ENCODE measurements around the gene AQP6.
A peak's percentile ranks its signal among the peaks of the same experiment; 100 is the strongest.
"Not testable (repeated sequence)": the region's sequence is repeated elsewhere in the genome, so short reads cannot be mapped to it uniquely, and the experiment has no call there.

AQP6 gene

GRCh38 chr12:49973361-49973830 is 649 bp downstream of the AQP6 start:
- no peak for DNase-seq

DNA sequence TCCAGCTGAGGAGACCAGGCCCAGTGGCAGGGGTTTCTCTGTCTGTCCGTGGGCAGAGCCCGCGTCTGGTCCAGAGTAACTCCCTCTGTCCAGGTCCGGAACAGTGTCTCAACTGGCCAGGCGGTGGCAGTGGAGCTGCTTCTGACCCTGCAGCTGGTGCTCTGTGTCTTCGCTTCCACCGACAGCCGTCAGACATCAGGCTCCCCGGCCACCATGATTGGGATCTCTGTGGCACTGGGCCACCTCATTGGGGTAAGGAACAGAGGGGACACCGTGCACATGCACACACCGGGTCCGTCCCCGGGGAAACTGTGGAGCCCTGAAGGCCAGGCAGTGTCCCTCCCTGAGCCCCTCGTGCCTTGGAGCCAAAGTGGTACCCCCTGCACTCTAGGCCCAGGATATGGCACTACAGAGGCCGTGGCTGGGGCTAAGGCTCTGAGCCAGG is 1.5 kb downstream of the AQP6 start:
- no peak for DNase-seq

DNA sequence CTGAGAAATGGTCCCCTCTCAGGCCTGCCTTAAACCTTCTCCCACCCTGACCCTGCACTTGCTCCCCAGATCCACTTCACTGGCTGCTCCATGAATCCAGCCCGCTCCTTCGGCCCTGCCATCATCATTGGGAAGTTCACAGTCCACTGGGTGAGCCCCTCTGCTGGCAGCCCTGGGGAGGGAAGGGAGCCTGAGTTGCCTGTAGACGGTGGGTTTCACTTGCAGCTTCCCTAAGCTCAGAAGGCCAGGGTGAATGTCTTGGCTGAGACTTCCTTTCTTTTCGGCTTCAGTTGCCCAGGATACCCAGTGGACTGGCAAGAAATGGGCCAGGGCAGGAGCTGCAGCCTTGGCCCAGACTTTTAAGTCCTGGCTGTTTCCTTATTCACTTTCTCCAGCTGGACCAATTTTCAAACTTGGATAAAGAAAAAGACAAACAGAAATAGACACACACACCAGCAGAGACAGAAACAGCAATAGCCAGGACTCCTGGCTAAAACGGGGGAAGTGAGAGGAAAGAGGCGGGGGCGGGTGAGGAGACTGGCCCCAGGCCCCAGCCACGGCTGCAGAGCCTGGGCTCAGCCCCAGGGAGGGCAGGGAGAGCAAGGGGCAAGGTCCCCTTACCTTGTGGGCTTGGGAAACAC is 2.0 kb downstream of the AQP6 start:
- DNase-seq, result no peak

DNA sequence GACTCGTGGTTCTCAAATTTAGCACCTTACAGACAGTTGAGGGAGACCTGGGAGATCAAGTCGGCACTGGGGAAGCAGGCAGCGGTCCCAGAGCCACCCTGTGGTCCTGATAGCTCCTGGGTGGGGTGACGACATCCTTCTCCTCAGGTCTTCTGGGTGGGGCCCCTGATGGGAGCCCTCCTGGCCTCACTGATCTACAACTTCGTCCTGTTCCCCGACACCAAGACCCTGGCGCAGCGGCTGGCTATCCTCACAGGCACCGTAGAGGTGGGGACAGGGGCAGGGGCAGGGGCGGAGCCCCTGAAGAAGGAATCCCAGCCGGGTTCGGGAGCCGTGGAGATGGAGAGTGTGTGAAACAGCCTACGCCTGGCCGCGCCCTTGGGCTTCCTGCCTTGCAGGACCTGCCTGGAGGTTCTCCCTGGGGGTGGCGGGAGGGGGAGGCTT is 2.6 kb downstream of the AQP6 start:
- DNase-seq, result no peak

DNA sequence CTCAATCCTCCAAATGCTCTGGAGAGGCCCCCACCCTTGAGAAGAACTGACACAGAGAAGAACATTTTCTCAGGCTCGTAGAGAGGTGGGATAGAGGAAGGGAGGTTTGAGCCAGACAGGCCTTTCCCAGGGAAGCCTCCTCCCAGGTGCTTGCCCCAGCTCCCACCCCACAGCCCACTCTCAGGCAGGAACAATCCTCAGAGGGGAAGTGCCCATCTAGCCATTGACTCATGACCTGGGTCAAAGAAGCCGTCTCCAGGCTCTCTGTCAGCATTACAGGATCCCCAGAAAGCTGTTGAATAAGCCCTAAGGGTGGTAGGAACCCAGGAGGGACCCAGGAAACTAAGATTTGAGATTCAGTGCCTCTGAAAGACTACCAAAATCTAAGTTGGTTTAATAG is 3.8 kb downstream of the AQP6 start:
- no peak for DNase-seq

DNA sequence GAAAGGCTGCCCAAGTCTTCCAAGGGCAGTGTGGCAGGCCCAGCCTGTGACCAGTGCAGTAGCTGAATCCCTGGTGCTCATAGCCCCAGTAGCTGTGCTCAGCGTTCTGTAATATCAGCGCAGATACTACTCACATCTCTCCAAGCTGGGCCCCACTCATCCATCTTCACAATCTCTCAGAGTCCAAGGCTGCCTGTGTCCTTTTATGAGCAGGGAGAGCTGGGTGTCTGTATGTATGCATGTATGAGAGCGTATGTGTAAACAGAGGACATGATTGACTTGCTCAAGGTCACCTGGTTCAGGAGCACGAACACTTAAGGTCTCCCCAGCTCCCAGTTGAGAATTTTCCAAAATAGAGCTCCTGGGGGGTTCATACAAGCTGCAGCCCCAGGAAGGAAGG is 5.4 kb downstream of the AQP6 start:
- DNase-seq, result no peak

DNA sequence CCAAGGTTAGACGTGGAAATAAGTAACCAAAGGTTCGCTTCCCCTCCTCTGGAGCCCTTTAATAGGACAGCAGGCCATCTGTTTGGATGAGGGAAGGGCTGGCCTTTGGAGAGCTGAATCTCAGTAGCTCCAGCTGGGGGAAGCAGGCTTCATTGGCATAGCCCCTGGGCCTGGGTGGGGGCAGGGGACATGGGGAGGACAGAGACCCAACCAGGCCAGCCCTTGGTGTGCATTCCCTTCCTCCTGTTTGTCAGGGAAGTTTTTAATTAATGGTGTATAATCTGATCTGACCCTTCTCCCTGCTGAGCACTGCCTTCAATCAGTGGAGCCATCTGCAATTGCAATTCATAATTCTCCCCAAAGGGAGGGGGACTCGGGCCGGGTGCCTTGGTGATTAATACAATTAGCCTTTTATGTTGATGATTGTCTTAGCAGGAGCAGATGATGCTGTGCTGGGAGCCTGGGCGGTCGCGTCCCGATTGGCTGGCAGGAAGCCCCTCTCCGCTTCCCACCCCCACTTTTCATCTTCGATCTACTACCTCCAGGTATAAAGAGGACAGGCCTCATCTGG is 6.4 kb downstream of the AQP6 start:
- no peak for DNase-seq

DNA sequence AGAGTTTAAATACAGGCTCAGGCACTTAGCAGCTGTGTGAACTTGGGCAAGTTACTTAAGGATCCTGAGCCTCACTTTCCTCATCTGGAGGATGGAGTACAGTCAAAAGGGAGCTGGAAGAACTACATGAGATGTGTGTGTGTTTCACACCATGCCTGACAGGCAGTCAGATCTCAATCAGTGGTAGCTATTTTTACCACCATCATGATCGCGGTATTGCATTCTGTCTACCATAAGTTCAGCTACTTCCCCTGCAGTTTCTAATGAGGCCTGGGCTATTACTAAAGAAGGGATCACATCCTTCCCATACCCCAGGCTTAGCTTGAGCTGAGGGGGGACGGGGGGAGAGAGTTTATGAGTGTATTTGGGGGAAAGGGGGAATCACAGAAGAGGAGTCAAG is 7.0 kb downstream of the AQP6 start:
- DNase-seq, result no peak

GRCh38 chr12:49980501-49981349 is 8.0 kb downstream of the AQP6 start:
- no peak for DNase-seq

- DNase-seq, result no peak
Measured at GRCh38 chr12:49982246-49983087, 9.7 kb downstream of the AQP6 start.

DNA sequence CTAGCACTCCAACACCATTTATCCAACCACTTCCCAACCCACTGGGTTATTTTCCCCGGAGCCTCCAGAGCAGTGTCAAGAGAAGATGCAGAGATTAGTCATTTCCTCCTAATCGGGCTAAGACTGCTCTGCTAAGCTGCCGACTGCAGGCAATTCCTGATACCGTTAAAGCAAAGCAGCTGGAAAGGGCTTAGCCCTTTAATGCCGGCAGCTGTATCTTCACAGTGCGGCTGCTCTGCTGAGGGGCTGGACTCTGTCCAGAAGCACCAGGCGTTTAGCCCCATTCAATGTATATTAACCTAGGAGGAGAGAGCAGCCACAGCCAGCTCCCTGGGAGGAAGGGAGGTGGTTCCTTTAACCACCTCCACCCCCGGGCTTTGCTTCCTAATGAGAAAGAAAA is 11.1 kb downstream of the AQP6 start:
- peak; percentile 54 for DNase-seq

DNA sequence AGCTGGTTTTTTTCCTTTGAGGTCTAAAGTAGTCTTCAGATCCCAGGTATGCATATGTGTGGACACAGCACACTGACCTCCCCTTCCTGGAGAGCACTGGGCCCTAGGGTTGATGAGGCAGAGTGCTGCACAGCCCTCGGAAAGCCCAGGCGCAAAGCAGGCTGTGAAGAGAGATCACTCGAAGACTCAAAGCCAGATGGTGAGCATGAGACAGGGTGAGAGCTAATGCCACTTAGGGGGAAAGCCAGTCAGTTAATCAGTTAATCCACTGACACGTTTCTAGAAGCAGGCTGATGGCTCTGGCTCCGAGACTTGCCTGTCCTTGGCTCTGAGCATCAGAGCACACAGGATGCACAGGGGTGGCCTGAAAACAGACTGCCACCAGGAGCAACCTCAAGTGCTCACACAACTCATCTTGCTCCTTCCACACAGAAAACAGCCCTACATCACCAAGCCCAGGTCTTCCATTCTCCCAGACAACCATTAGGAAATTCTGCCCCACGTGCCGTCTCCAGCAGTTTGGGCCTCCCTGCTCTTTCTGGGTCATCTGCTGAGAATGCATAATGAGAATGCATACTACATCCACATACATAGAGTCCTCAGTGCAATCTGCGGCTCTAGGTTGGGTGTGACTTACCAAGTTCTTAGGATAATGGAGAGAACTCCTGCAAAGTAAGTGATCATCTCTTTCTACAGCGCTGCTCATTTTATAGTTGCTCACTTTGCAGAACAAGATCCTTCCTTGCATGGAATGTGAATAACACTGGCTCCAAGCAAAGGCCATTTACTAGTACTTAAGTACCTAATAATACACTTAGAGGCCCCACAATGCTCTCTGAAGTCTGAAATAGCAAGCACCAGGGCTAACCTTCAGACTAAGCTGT is 12.0 kb downstream of the AQP6 start:
- DNase-seq, result no peak

- no peak for DNase-seq
Measured at GRCh38 chr12:49985981-49986380, 13.2 kb downstream of the AQP6 start.

DNA sequence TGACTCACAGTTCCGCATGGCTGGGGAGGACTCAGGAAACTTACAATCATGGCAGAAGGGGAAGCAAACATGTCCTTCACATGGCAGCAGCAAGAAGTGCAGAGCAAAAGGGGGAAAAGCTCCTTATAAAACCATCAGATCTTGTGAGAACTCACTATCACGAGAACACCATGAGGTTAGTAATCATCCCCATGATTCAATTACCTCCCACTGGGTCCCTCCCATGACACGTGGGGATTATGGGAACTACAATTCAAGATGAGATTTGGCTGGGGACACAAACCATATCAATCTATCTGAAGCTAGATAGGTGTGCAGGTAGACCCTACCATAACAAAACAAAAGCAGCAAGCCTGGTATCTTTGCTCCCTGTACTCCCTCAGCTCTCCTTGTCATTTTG is 13.7 kb downstream of the AQP6 start:
- not testable (repeated sequence) for DNase-seq

GRCh38 chr12:49987625-49988303 is 15.0 kb downstream of the AQP6 start:
- no peak for DNase-seq

GRCh38 chr12:49989400-49989799 is 16.7 kb downstream of the AQP6 start:
- DNase-seq, result not testable (repeated sequence)

DNA sequence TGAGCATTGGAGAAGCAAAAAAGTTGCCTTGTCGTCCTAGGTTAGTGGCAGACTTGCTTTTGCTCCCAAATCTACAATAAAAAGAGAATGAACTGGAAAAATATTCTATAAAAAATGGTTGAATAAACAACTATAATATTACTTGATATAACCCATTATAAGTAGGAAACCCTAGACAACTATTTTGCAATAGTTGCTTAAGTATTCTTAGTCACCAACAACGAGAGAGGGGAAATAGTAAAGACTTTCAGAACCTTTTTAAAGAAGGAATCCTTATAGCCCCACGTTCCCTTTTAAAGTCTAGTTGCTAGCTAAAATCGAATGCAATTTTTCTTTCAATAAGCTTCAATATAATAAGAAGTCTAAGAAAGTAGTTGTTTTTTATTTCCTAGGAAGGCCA is 17.5 kb downstream of the AQP6 start:
- no peak for DNase-seq

GRCh38 chr12:49998453-49998852 is 25.7 kb downstream of the AQP6 start:
- DNase-seq, result no peak

GRCh38 chr12:50003595-50003994 is 30.8 kb downstream of the AQP6 start:
- no peak for DNase-seq

GRCh38 chr12:50004696-50005095 is 31.9 kb downstream of the AQP6 start:
- DNase-seq, result no peak

GRCh38 chr12:50005175-50005574 is 32.4 kb downstream of the AQP6 start:
- no peak for DNase-seq
